Astrocyte (in vitro differentiated cells and primary cell): Measurements from ENCODE around the gene RD3L.

Experiments
- CTCF ChIP-seq: IDR thresholded peaks from 2 replicates; pipeline ENCODE4 v1.5.1; 2011; ENCODE audit warnings: low read depth, mild to moderate bottlenecking, inconsistent platforms, low read length, moderate library complexity; ENCODE audit not compliant: insufficient read depth
- EZH2 ChIP-seq: IDR thresholded peaks from 2 replicates; pipeline ENCODE4 v1.6.1; 2012; ENCODE audit warnings: mild to moderate bottlenecking, low read length, inconsistent platforms; ENCODE audit not compliant: insufficient read depth

GRCh38 chr14:103961928-103962578 is 19.7 kb upstream of the RD3L start:
- no peak for TF ChIP-seq CTCF
- no peak for TF ChIP-seq EZH2
